ENCODE results near the gene TSPYL4.

TSPYL4 gene

GRCh38 chr6:116221067-116221466 lies 32.8 kb downstream of the TSPYL4 start:
- DNase-seq: no peak

GRCh38 chr6:116218866-116219265 lies 35.0 kb downstream of the TSPYL4 start:
- no peak for DNase-seq

- DNase-seq: no peak
These were observed 35.7 kb downstream of the TSPYL4 start for GRCh38 chr6:116218172-116218633.

- no peak for DNase-seq
These were observed 36.8 kb downstream of the TSPYL4 start for GRCh38 chr6:116217069-116217468.

GRCh38 chr6:116215414-116215813 lies 38.5 kb downstream of the TSPYL4 start:
- no peak for DNase-seq

GRCh38 chr6:116214681-116215080 lies 39.2 kb downstream of the TSPYL4 start:
- DNase-seq: no peak

GRCh38 chr6:116210750-116211425 lies 43.0 kb downstream of the TSPYL4 start:
- no peak for DNase-seq

GRCh38 chr6:116210316-116210715 lies 43.6 kb downstream of the TSPYL4 start:
- DNase-seq: no peak

- no peak for DNase-seq
These were observed 45.7 kb downstream of the TSPYL4 start for GRCh38 chr6:116208056-116208785.

- DNase-seq: no peak
These were observed 47.5 kb downstream of the TSPYL4 start for GRCh38 chr6:116206231-116206903.

- no peak for DNase-seq
These were observed 48.6 kb downstream of the TSPYL4 start for GRCh38 chr6:116205281-116205680.

GRCh38 chr6:116201538-116201937 lies 52.3 kb downstream of the TSPYL4 start:
- DNase-seq: no peak

- DNase-seq: no peak
These were observed 53.1 kb downstream of the TSPYL4 start for GRCh38 chr6:116200619-116201249.
